T-helper 22 cell (primary cell): ENCODE results near the gene NR5A1.

ENCODE experiments used
- DNase-seq: peaks from one replicate; pipeline ENCODE4 v3.0.0-alpha.2; 2020; ENCODE audit warnings: low read depth

NR5A1 gene

GRCh38 chr9:124514125-124514524, 6.9 kb upstream of the NR5A1 start:
- DNase-seq: no peak

GRCh38 chr9:124513376-124513994, 6.3 kb upstream of the NR5A1 start:
- no peak for DNase-seq

- no peak for DNase-seq
Measured at GRCh38 chr9:124512806-124513204, 5.6 kb upstream of the NR5A1 start.

- DNase-seq: no peak
Measured at GRCh38 chr9:124511891-124512805, 4.9 kb upstream of the NR5A1 start.

- no peak for DNase-seq
Measured at GRCh38 chr9:124511426-124511840, 4.2 kb upstream of the NR5A1 start.

GRCh38 chr9:124510650-124511425, 3.6 kb upstream of the NR5A1 start:
- DNase-seq: no peak

GRCh38 chr9:124507880-124508423, 753 bp upstream of the NR5A1 start:
- DNase-seq: no peak

- DNase-seq: no peak
Measured at GRCh38 chr9:124506433-124506832, 766 bp downstream of the NR5A1 start.

- DNase-seq: no peak
Measured at GRCh38 chr9:124505901-124506346, 1.3 kb downstream of the NR5A1 start.

GRCh38 chr9:124505006-124505900, 1.9 kb downstream of the NR5A1 start:
- DNase-seq: no peak

GRCh38 chr9:124504530-124505005, 2.6 kb downstream of the NR5A1 start:
- no peak for DNase-seq

- DNase-seq: no peak
Measured at GRCh38 chr9:124503713-124504529, 3.3 kb downstream of the NR5A1 start.

GRCh38 chr9:124502711-124503702, 4.2 kb downstream of the NR5A1 start:
- DNase-seq: no peak

GRCh38 chr9:124501771-124502320, 5.4 kb downstream of the NR5A1 start:
- DNase-seq: no peak

- DNase-seq: no peak
Measured at GRCh38 chr9:124500796-124501611, 6.2 kb downstream of the NR5A1 start.

- DNase-seq: no peak
Measured at GRCh38 chr9:124500028-124500795, 7.0 kb downstream of the NR5A1 start.

- no peak for DNase-seq
Measured at GRCh38 chr9:124499216-124499615, 8.0 kb downstream of the NR5A1 start.
